GM12891 (cell line): ENCODE data around the gene ZNF74.

Experiments used
- DNase-seq: peaks from one replicate; pipeline ENCODE4 v3.0.0; 2011; ENCODE audit warnings: low spot score; ENCODE audit not compliant: insufficient read length
- FAIRE-seq: peaks from 2 replicates; lab custom pipeline; 2011; peaks lifted over from hg19 to GRCh38; lab: Jason Lieb, UNC
- PAX5 ChIP-seq: IDR thresholded peaks from 2 replicates; pipeline ENCODE4 v1.6.1; 2011; ENCODE audit warnings: low read length, moderate library complexity, mild to moderate bottlenecking; ENCODE audit not compliant: insufficient read depth, severe bottlenecking
- POLR2A ChIP-seq: IDR thresholded peaks from 2 replicates; pipeline ENCODE4 v1.6.1; 2011; ENCODE audit warnings: low read depth, low read length, control low read depth
- POLR2AphosphoS5 ChIP-seq: IDR thresholded peaks from 2 replicates; pipeline ENCODE4 v1.6.1; 2011; ENCODE audit warnings: low read depth, low read length, control low read depth
- POU2F2 ChIP-seq: IDR thresholded peaks from 2 replicates; pipeline ENCODE4 v1.6.1; 2011; ENCODE audit warnings: low read depth, mild to moderate bottlenecking, control low read depth, low read length, moderate library complexity
- SPI1 ChIP-seq: IDR thresholded peaks from 2 replicates; pipeline ENCODE4 v1.6.1; 2011; ENCODE audit warnings: low read depth, low read length, control low read depth
- TAF1 ChIP-seq: IDR thresholded peaks from 2 replicates; pipeline ENCODE4 v1.6.1; 2011; ENCODE audit warnings: low read depth, low read length, control low read depth

The ZNF74 gene

DNA sequence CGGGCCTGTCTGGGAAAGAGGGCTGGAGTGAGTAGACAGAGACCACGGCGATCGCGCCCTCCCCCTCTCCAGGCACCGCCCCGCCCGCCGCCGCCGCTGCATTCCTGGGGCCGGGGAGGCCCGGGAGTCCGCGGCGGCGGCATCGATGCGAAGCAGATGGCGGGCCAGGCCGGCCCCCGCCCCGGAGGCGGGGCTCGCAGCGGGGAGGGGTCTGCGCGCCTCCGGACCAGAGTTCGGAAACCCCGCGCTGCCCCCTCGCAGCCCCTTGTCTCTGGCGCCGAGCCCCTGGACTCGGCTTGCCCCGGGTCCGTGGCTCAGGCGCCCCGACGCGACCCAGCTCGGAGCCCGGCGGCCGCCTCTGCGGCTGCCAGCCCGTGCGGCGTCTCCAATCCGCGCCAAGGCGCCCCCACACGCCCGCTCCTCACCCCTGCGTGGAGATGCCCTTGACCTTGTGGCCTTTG lies 42.4 kb downstream of the ZNF74 start:
- no peak for DNase-seq
- no peak for FAIRE-seq
- TF ChIP-seq POLR2AphosphoS5 (no peak), POLR2A (no peak), TAF1 (no peak), SPI1 (no peak), POU2F2 (no peak), PAX5 (no peak)

- peak; percentile 47 for FAIRE-seq
- TF ChIP-seq TAF1 (no peak), PAX5 (no peak), SPI1 (no peak), POLR2AphosphoS5 (no peak), POU2F2 (no peak), POLR2A (no peak)
These were observed 43.0 kb downstream of the ZNF74 start for GRCh38 chr22:20436768-20437612.

GRCh38 chr22:20437613-20438426 lies 43.9 kb downstream of the ZNF74 start, which contains the start of gene SCARF2:
TSS of gene SCARF2 (minus strand) at chr22:20437825. CDS start at chr22:20437754, 71 bp downstream.
- FAIRE-seq: no peak
- DNase-seq: no peak

More at GRCh38 chr22:20436768-20437612, 43.0 kb downstream of the ZNF74 start:
- DNase-seq: no peak

DNA sequence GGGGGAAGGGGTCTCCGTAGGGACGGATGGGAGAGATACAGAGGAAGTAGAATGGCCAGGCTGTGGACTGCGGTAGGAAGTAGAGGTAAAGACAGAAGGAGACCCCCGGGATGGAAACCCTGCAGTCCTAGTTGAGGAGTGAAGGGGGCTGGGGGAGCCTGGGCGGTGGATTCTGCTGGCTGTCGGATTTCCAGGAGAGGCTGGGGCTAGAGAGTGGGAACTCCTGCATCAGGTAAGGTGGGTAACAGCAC lies 44.4 kb downstream of the ZNF74 start:
- no peak for FAIRE-seq
- DNase-seq: no peak
- TF ChIP-seq POLR2A (no peak), POLR2AphosphoS5 (no peak), TAF1 (no peak), PAX5 (no peak), POU2F2 (no peak), SPI1 (no peak)

More at GRCh38 chr22:20437613-20438426, 43.9 kb downstream of the ZNF74 start, which contains the start of gene SCARF2:
- TF ChIP-seq POU2F2: no peak
- TF ChIP-seq SPI1: no peak
- no peak for TF ChIP-seq PAX5
- no peak for TF ChIP-seq POLR2A
- TF ChIP-seq POLR2AphosphoS5: no peak
- TF ChIP-seq TAF1: no peak

DNA sequence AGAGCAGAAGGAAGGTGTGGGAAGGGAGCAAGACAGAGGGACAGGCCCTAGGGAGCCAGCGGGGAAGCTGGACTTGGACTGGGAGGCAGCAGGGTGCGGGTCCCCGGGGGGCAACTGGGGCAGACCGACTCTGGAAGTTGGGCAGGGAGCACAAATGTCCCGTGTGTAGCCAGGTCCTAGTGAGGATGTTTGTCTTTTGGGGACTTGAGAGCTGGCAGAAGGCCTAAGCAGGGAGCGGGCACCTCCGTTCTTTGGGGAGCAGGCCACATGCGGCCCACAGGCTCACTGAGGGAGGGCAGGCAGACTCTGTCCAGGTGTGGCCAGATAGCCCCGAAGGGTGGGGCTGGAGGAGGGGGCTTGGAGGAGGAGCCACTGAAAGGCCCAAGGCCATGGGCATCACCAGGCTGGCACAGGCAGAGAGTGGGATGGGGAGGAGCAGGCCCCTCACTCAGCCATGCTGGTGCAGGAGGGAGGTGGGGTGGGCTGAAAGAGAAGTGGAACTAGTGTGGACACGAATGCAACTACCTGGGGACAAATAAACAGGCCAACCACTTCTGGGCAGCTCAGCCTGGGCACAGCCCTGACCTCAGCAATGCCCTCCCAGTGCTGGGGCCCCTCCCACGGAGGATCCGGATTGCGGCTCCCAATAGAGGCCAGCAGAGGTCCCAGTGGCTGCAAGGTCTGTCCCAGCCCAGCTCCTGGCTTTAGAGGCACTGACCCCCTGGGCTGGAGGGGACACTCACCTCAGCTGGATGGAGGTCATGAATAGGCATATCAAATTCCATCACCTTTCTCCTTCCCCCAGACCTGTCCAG lies 44.9 kb downstream of the ZNF74 start:
- DNase-seq: no peak
- no peak for TF ChIP-seq PAX5
- TF ChIP-seq TAF1: no peak
- no peak for TF ChIP-seq POU2F2
- no peak for TF ChIP-seq POLR2A
- TF ChIP-seq POLR2AphosphoS5: no peak
- TF ChIP-seq SPI1: no peak
- no peak for FAIRE-seq

DNA sequence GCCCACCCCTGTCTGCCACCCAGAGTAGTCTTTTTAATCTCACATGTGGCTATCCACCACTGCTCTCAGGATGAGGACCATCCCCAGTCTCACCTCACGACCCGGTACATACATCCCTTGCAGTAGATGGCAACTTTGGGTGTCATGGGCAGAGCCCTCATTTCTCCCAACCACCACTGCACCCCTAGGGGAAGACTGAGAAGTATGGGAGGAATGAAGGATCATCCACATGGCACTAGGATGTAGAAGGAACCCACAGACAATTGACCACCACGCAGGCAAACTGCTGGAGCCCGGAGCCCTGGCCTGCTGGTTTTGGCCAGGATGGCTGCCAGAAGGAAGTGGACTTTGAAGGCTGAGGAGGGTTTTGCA lies 45.6 kb downstream of the ZNF74 start:
- FAIRE-seq (no peak), DNase-seq (no peak)
- no peak for TF ChIP-seq PAX5

DNA sequence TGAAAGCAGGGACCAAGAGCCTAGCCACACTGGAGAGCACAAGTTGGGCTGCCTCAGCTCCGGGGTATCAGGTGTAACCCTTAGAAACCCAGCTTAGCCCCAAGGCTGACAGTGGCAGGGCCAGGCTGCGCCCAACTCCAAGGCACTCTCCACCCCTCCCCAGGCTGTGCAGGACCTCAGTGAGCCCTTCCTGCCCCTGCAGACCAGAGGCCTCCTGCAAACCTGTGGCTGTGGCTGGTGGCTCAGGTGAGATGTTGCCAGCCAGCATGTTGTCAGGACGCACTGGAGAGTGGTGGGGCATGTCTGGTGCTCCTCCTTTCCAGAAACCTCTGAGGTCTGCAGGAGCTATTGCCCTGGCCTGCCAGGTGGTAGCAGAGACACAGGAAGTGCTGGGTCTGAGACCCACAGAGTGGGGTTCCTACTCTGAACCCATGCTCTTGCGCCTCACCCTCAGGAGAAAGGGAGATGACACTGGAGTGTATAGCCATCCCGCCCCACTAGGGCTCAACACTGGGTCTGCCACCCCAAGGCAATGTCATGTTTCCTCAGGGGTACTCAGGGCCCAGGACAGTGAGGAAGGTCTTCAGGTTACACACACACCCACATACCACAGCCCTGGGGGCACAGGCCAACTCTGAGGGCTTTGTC lies 46.1 kb downstream of the ZNF74 start:
- no peak for DNase-seq
- TF ChIP-seq POLR2A (no peak), POLR2AphosphoS5 (no peak), POU2F2 (no peak), PAX5 (no peak), SPI1 (no peak), TAF1 (no peak)
- FAIRE-seq: no peak

GRCh38 chr22:20440637-20441591 lies 47.0 kb downstream of the ZNF74 start:
- DNase-seq (no peak), FAIRE-seq (no peak)
- TF ChIP-seq TAF1 (no peak), POLR2AphosphoS5 (no peak), PAX5 (no peak), POU2F2 (no peak), SPI1 (no peak), POLR2A (no peak)
